Astrocyte (in vitro differentiated cells and primary cell): ENCODE data around the gene SVIL.

Source experiments
- CTCF ChIP-seq: IDR thresholded peaks from 2 replicates; pipeline ENCODE4 v1.5.1; 2011; ENCODE audit warnings: low read depth, mild to moderate bottlenecking, inconsistent platforms, low read length, moderate library complexity; ENCODE audit not compliant: insufficient read depth
- EZH2 ChIP-seq: IDR thresholded peaks from 2 replicates; pipeline ENCODE4 v1.6.1; 2012; ENCODE audit warnings: mild to moderate bottlenecking, low read length, inconsistent platforms; ENCODE audit not compliant: insufficient read depth

- TF ChIP-seq CTCF (no peak), EZH2 (no peak)
Measured at GRCh38 chr10:29440981-29441380, 193.8 kb downstream of the SVIL start.
